GM12892 (cell line): ENCODE data around the gene ARRDC3.

Source experiments
- POLR2AphosphoS5 ChIP-seq: IDR thresholded peaks from 2 replicates; pipeline ENCODE4 v1.6.1; 2011; ENCODE audit warnings: low read depth, low read length, control low read depth
- TAF1 ChIP-seq: IDR thresholded peaks from 2 replicates; pipeline ENCODE4 v1.6.1; 2011; ENCODE audit warnings: low read depth, mild to moderate bottlenecking, control low read depth, low read length, borderline replicate concordance

- TF ChIP-seq TAF1 (no peak), POLR2AphosphoS5 (no peak)
Measured at GRCh38 chr5:91328743-91329142, 54.4 kb downstream of the ARRDC3 start.
